Stimulated activated CD4-positive, alpha-beta T cell treated with anti-CD3 and anti-CD28 coated beads, Interleukin-4, amount 100 ng/mL, for 48 hours (primary cell): ENCODE data around the gene FAM241B.
A peak's percentile ranks its signal among the peaks of the same experiment; 100 is the strongest.

Source experiments
- DNase-seq, 2 donors: peaks; one replicate each; pipeline ENCODE4 v3.0.0-alpha.2; 2020; ENCODE audit warnings: low read depth in 2 of 2

The FAM241B gene, protein sequence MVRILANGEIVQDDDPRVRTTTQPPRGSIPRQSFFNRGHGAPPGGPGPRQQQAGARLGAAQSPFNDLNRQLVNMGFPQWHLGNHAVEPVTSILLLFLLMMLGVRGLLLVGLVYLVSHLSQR

DNA sequence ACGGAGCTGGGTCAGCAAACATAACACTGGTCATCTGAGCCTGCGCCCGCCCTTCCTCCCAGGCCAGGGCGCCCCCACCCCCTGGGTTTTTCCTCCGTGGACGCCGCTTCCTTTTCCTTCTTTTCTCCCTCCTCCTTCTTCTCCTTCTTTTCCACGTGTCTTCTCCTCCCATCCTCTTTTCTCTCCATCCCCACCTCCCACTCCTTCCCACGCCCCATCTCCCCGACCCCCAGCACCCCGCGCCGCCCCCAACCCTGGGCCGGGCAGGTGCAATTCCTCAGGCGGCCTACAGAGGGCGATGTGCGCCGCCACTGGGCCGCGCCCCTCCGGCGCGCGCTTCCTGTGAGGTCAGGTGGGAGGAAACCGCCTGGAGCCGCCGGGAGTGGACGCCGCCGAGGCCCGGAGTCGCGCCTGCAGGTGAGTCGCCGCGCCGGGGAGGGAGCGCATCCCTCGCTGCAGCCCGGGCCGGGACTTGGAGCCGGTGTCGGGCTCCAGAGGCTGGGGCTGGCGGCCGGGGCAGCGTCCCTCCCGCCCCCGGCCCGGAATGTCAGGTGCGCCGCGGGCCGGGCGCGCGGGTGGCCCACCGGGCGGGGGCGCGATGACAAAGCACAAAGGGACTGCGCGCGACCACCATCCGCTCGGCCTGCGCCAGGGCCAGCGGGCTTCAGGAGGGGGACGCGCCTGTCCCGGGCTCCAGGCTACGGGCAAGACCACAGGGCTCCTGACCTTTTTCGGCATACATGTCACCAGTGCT is at the start of gene FAM241B:
FAM241B (plus strand) TSS at position 351 of the 754 bp plus-strand sequence. CDS start 1,497 bp downstream, outside the sequence.
- DNase-seq, result peak; percentile 59 to 65

- DNase-seq, result no peak
Observed at GRCh38 chr10:69580435-69580834, 49.6 kb upstream of the FAM241B start.

- no peak for DNase-seq
Observed at GRCh38 chr10:69583106-69583505, 46.9 kb upstream of the FAM241B start.

GRCh38 chr10:69584624-69585023 is 45.4 kb upstream of the FAM241B start:
- no peak for DNase-seq

GRCh38 chr10:69588358-69588757 is 41.7 kb upstream of the FAM241B start:
- DNase-seq, result no peak

DNA sequence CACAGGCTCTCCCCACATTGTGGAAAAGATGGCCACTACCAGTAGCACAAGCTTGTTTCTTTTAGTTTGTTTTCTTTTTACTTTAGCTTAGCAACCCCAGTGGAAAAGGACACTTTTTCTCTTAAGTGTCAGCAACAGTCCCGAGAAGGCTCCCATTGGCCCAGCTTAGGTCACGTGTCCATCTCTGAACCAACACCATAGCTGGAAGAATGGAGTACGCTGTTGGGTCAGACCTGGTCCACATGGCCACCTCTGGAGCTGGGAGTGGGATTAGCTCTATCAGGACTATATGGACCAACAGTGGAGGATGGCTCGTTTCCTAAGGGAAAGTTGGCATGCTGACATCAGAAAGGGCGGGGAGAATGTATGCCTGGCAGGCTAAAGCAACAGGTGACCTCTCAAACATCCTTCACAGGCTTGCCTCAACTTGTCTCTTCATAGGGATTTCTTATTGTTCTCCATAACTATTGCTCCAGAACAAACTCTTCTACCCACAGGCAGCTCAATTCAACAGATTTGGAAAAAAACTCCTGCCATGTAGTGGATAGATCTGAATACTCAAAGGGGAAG is 29.2 kb upstream of the FAM241B start:
- no peak for DNase-seq

- no peak for DNase-seq
Observed at GRCh38 chr10:69609077-69609476, 21.0 kb upstream of the FAM241B start.

DNA sequence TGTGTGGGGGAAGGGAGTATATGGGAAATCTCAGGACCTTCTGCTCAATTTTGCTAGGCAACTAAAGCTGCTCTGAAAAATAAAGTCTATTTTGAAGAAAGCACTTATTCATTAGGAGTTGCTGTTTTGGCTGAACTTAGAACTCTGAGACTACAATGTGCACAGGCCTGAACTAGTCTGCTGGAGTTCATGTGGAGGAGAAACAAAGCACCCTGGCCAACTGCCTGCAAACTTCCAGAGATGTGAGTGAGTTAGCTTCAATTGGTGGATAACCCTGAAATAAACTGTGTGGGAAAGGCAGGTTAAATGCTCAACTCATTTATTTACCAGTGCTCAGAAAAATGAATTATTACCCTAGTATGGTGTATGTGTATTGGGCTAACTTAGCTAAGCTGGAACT is 17.3 kb upstream of the FAM241B start:
- no peak for DNase-seq

GRCh38 chr10:69614130-69614529 is 15.9 kb upstream of the FAM241B start:
- no peak for DNase-seq

DNA sequence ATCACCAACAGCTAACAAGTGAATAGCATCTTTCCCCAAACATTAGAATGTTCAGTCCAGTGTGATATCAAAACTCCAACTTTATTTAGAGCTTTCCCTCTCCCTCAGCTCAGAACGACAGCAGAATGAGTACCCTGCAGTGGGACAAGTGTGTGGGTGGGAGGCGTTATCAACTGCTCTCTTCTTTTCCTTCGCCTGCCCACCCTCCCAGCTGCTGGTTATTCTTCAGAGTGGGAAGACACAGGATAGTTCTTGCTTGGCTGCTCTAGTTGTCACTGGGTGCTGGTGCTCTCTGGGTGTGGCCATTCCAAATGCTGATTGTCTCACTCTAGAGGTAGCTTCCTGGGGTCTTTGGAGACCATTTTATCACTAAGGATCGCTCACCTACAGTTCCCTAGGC is 13.7 kb upstream of the FAM241B start:
- no peak for DNase-seq

GRCh38 chr10:69618746-69619145 is 11.3 kb upstream of the FAM241B start:
- DNase-seq, result no peak

DNA sequence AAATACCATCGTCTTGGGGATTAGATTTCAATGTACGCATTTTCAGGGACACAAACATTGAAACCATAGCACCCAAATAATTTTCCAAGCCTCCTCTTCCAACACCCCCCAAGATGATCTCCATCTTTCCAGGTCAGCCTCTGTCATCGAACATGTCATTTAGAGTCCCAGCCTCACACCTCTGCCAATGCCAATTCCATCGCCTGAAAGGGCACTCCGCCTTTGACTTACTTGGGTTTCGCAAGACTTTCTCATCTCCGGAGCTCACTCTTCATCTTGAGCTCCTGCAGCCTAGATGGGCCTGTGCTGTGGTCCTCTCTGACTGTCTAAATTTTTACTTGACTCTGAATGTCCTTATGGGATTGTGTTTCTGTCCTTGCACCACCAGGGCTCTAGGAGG is 10.4 kb upstream of the FAM241B start:
- DNase-seq, result no peak

- no peak for DNase-seq
Observed at GRCh38 chr10:69620625-69621024, 9.4 kb upstream of the FAM241B start.

DNA sequence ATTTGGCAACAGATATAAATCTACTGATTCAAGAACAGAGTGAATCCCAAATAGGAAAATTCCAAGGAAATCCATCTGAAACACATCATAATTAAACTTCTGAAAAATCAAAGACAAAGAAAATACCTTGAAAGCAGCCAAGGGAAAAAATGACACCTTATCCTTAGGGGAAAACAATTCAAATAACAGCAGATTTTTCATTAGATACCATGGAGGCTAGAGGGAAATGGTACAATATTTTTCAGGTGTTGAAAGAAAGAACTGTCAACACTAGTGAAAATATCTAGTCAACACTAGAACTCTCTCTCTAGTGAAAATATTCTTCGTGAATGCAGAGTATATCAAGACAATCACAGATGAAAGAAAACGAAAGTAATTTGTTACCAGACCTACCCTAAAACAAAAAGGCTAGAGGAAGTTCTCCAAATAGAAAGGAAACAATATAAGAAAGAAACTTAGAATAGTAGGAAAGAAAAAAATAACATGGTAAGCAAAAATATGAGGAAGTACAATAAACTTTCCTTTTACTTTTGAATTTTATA is 5.7 kb upstream of the FAM241B start:
- no peak for DNase-seq

DNA sequence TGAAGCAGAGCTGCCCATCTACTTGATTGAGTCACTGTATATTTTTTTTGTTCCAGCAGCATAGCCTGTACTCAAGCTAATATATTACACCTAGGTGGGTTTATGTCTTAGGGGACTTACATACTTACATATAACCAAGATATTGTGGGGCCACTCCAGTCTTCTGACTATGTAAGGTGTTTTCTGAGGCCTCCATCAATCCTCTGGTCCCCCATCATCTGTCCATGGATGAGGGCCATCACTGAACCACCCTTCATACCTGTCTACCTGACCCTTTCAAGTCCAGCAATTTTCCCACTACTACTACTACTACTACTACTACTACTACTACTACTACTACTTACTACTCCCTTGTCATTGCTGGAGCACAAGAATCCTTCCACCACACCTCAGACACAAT is 3.2 kb upstream of the FAM241B start:
- no peak for DNase-seq

GRCh38 chr10:69628891-69629290 is 1.2 kb upstream of the FAM241B start:
- no peak for DNase-seq

GRCh38 chr10:69629519-69629896 is 539 bp upstream of the FAM241B start:
- DNase-seq, result no peak

DNA sequence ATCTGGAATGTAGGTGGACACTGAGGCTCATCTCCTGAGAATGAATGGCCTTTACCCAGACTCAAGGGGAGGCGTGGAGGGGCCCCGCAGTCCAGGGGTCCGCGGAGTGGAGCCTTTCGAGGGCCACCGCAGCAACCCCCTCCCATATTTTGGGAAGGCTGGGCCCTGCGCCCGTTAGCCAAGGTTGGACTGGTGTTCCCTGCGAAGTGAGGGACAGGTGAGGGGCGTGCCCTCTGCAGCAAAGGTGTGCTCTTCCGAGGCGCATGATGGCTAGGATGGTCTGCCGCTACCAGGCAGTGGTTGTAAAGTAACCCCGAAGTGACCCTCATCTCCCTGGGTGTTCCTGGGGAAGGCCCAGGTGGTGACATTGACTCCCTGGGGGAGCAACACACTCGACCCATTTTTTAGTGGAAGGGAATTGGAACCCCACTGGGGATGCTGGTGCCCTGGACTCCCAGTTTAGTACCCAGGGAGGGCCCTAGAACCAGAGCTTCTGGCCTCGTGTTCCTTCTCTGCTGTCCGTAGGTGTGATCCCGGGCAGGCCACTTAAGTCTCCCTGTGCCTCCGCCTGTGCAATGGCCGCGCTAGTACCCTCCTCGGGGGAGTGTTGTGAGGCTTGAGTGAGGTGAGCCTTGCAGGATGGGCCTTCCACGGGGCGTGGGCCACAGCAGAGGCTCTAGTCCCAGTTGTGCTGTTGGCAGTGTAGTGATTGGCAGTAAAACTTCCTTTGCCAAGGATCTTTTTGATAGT is 779 bp downstream of the FAM241B start:
- DNase-seq, result no peak

GRCh38 chr10:69631566-69631965 is 1.5 kb downstream of the FAM241B start:
- DNase-seq, result no peak

DNA sequence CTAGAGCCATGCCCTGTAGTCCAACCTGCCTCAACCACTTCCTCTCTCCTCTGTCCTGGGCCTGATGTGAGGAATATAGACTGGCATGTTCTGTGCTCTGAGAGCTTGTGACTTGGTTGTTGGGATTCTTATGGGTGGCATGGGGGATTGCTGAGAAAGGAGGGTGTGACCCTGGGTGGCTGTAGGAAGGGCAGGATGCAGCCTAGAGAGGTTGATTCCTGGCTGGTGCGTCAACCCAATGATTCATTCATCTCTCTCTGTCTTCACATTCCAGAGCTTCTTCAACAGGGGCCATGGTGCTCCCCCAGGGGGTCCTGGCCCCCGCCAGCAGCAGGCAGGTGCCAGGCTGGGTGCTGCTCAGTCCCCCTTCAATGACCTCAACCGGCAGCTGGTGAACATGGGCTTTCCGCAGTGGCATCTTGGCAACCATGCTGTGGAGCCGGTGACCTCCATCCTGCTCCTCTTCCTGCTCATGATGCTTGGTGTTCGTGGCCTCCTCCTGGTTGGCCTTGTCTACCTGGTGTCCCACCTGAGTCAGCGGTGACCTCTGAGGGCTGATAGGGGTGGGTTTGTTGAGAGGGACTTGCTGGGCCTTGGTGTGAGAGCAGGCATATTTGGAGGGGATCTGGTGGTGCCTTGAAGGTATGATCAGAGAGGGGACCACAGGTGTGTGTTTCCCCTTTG is 2.6 kb downstream of the FAM241B start:
- DNase-seq, result no peak

GRCh38 chr10:69633673-69634635 is 3.9 kb downstream of the FAM241B start:
- no peak for DNase-seq
